GM10248 (cell line): ENCODE results near the gene CNR2.

Experiments used
- CTCF ChIA-PET: fragments of 300-600 bp; sonication (Branson Sonifier 250); formaldehyde crosslinking; extraction: SDS; loops from one replicate; lab custom pipeline; 2021; ENCODE audit warnings: antibody characterized with exemption; lab: Yijun Ruan, JAX
- POLR2A ChIA-PET: fragments of 350-650 bp; sonication (Branson Sonifier 250); formaldehyde crosslinking; extraction: SDS; loops from one replicate; lab custom pipeline; 2020; ENCODE audit warnings: antibody characterized with exemption; lab: Yijun Ruan, JAX
- DNase-seq: peaks from one replicate; pipeline ENCODE4 v3.0.0; 2012; ENCODE audit errors: extremely low spot score
- CTCF ChIP-seq: IDR thresholded peaks from 2 replicates; pipeline ENCODE4 v1.5.1; 2012; ENCODE audit warnings: mild to moderate bottlenecking, low read depth; ENCODE audit errors: extremely low read depth, missing control alignments, control extremely low read depth

The CNR2 gene

DNA sequence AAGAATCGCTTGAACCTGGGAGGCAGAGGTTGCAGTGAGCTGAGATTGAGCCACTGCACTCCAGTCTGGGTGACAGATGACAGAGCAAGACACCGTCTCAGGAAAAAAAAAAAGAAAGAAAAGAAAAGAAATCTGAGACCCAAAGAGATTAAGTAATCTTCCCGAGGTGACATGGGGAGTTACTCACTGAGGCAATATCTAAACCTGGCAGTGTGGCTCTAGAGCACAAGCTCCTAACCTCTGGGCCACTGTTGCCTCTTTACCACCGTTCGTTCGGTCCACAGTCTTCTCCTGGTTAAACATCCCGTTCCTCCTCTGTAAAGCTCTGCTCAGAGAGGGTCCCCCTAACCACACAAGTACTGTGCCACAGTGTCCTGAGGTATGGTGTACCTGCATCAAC lies 89.4 kb downstream of the CNR2 start:
- TF ChIP-seq CTCF: no peak
- ChIA-PET CTCF (interaction anchor here (2.3 to 14.2 kb wide), 3 partner anchors 14 to 107 kb away, joined by 6 to 185 read pairs (median 16); no protein-coding TSS in a partner anchor), POLR2A (no interaction called here)
- DNase-seq: no peak
